Stimulated activated CD8-positive, alpha-beta memory T cell treated with anti-CD3 and anti-CD28 coated beads, Interleukin-2, amount 100 ng/mL, for 48 hours (primary cell): ENCODE measurements around the gene AMOTL2.

Source experiments
- DNase-seq, 2 donors: peaks; one replicate each; pipeline ENCODE4 v3.0.0-alpha.2; 2020; ENCODE audit warnings: low read depth in 2 of 2

Gene AMOTL2

DNA sequence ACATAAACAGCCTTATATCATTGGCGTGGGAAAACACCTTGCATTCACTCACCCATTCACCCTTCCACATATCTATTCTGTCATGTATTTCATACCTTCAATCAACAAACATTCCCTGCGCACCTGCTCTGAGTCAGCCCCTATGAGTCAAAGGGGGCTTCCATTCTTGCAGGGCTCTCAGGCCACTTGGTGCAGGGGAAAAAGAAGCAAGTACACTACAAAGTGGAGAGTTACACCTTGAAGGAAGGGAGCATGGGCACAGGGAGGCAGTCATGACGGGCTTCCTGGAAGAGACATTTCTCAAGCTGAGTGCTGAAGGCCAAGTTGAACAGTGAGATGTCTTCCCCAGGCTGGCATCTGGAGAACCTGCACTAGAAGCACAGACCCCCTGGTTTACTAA lies 4.6 kb upstream of the AMOTL2 start:
- no peak for DNase-seq

DNA sequence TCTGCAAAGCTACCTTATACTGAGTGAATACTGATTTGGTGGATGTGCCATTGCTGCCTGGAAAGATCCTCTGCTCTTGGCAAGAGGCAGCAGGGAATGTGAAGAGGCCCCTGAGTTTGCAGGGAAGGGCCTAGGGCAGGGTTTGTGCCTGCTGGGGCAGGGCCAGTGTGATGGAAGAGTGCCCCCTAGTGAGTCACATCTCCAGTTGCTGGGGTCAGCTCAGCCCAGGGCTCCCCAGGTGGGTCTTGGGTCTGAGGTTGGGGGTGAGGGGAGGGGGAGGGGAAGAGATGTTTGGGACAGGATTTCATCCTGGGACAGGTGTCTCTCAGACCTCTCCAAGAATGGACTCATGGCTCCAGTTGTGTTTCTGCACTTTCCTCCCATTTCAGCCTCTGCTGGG lies 4.1 kb upstream of the AMOTL2 start:
- DNase-seq = no peak

DNA sequence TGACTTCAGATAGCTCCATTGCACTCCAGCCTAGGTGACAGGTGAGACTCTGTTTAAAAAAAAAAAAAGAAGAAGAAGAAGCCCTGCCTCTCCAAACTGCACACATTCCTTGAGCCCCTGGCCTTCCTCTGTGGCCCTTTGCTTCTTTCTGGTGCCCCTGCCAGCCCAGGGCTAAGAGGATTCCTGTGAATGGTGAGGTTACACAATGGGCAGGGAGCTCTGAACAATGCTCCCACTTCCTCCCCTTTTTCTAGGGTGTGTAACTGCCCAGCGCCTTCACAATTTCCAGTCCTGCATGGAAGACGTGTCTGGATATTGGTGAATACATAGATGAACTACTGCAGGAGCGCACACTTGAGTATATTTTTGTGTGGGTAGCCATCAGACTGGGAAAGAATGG lies 3.6 kb upstream of the AMOTL2 start:
- DNase-seq = no peak

DNA sequence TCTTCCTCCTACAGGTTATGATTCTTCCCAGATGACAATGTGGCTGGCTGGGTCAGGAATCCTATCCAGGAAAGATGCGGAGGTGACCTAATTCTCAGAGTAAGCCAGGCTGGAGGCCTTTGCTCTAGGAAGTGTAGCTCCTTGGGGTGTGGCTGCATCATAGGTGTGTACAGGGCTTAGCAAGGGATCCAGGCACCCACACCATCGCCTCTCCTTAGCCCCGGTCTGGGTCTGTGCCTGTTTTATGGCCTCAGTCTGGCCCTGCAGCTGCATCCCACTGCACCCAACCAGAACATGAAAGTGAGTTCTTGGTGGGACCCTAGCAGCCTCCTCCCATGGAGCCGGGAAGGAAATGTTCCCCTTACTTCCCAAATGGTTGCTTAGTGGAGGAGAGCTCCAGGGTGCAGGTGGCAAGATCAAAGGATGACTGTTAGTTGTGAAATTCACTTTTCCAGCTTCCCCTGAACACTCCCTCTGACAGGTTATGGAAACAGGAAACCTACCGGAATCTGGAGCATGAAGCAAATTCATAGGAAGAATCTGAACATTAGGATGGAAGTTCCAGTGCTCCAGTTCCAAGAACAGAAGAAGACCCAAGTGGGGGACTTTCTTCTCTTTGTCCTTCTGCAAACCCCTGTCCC lies 2.7 kb upstream of the AMOTL2 start:
- no peak for DNase-seq

DNA sequence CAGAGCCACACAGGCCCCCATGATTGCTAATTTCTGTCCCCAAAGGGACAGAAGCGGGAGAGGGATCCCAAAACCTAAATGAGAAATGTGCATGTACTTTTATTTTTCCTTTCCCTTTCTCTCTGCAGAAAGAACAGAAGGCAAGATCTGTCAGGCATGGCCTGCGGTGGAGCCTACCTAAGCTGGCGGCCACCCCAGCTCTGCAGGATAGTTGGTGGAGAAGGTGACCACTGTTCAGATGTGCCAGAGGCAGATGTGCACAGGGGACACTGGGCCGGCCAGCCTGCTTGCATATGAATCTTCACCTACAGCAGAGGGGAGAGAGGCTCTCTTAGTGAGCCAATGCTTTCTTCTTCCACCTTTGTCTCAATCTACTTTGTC lies 2.1 kb upstream of the AMOTL2 start:
- DNase-seq = no peak

DNA sequence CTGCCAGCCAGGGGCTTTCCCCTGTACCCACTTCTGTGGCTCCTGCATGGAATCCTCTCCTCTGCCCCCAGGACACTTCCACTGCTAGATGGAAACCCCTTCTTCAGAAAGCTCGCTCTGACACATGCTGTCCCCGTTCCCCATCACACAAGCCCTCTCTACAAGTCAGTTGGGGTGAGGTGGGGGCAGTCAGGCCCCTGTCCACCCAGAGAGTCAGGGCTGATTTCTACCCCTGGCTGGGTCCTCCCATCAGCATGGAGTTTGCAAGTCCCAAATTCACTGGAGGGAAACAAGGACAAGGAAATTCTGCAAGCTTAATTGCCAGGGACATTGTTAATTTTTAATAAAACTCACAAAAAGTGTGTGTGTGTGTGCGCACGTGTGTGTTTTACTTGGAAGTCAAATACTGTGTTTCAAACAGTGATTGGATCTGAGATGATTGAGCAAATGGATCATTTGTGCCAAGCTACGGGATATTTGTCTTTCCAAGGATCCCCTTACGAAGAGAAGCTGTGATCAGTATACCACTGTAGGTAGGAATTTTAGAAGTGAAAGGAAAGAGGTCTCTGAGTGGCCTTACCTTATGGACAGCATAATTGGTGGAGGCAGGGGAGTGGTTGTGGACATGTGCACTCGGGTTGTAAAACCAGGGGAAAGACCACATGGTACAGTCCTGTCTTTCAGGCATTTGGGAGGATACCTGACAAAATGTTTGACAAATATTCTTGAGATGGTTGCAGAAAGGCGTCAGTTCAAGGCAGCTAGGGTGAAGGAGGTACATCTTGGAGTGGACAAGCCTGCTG lies 1.5 kb upstream of the AMOTL2 start:
- DNase-seq = no peak

DNA sequence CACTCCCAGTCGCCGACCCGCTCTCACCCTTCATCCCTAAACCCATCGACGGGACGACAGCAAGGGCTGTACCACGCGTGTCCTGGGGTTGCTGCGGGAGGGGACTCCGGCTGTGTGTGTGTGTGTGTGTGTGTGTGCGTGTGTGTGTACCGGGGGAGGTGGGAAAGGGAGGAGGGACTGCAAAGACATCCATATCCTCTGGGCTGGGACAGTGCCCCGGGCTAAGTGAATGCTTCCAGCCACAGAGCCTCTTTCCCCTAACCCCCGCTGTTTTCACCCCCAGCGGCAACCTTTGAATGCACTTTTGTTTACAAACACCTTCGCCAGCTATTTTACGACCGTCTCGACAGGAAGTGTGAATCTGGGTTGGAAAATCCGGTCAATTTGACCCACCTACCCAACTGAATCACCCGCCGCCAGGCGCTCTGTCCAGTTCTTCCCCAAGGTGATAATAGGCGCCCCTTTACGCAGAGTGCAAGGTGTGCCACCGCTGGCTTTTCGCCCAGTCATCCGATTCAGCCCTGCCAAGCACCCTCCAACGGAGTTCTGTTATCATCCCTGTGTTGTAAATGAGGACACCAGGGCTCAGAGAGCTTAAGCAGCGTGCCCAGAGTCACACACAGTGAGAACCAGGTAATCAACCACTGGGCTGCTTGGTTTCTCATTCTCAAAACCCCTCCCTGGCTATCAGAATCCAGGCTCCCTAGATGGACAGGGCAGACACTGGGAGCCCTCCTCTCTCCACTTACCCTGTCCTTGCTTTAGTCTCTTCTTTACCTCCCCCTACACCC lies 739 bp upstream of the AMOTL2 start:
- DNase-seq = no peak

DNA sequence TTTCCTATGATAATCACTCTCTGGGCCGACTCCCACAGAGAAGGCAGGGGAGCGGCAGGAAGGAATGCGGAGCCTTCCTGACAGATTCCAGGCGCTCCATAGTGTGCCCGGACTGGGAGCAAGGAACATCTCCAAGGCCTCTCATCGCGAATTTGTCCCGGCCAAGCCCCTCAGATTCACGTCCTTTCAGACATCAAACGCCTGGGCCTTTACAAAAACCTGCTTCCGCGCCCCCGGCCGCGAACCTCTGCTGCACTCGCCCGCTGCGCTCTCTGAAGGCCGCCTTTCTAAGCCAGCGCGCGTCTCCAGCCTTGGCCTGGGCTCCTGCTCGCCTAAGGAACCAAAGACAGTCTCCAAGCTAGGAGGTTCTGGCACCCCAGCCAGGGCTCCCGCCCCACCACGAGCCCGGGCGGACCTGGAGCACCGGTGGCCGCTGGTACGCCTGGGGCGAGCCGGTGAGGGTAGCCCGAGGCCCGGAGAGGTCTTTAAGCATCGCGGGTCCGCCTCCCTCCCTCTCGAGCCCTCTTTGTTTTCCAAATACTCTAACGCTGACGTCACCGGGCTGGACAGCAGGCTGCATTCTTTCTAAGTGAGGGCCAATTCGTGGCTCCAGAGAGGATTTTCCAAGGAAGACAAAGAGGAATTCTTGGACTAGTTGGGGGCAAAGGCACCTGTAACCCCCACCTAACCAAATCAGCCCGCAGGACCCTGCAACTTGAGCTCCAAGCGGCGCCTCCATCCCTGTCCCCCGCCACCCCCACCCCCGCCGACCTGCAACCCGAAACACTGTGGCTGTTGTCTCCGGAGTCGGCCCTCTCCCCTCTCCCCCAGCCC lies 759 bp downstream of the AMOTL2 start:
- DNase-seq = no peak

DNA sequence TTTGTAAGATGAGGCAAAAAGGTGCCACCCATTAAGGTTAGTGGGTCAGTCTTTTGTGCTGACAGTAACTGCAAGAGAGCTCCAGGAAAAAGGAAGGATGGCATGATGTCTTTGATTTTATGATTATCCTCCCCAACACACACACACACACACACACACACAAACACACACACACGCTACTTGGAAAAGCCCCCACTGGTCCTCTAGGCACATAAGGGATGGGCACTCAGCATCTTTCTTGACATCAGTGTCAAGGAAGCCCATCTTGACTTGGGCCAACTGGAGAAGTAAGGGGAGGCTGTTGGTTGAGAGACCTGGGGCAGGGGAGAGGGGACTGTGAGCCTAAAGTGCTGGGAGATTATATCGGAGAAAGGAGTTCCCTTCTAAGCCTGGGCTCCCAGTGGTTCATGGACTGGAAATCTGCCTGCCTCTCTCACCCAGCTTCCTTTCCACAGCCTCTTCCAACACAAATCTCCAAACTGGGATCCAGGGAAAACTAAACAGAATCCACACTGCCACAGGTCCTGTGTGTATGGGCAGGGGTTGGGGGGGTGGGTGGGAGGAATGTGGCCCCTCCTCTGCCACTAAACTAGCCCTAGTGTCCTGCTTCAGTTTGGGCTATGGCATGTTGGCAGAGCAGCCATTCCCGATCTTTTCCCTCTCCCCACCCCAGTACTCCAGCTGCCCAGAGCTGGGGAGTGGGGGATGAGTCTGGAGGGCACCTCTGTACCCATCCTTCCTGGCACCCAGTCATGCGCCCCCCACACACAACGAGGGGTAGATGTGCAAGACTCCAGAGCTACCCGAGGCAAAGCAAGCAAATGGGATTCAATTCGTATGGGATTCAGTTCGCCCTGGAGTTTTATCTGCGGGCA lies 1.6 kb downstream of the AMOTL2 start:
- no peak for DNase-seq

DNA sequence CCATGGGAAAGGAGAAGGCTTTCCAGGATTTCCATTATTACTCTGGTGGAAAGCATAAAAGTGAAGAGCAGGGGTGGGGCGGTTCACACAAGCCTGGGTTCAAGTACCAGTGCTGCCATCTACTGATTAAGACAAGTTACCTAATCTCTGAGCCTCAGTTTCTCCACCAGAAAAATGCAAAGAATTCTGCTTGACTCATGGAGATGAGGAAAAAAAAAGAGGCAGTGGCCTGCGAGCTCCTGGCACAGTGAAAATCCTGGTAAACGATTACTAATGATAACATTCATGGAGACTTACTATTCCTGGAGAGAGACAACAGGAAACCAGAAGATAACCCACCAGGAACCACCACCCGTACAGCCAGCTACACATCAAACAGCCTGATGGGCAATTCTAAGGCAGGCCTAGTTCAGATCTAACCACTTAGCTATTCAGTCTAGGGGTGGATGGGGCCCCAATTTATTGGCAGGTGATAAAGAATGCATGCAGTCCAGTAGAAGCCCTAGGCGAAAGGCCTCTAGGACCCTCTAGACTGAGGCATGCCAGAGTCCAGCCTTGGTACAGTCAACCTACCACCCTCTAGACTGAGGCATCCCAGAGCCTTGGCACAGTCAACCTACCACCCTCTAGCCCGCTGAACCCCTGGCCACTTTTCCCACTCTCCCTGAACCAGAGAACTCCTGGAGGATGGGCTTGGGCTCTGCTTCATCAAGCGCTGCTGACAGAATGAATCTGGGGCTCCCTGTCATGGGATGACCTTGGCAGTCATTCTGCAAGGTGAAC lies 2.5 kb downstream of the AMOTL2 start:
- DNase-seq = no peak

DNA sequence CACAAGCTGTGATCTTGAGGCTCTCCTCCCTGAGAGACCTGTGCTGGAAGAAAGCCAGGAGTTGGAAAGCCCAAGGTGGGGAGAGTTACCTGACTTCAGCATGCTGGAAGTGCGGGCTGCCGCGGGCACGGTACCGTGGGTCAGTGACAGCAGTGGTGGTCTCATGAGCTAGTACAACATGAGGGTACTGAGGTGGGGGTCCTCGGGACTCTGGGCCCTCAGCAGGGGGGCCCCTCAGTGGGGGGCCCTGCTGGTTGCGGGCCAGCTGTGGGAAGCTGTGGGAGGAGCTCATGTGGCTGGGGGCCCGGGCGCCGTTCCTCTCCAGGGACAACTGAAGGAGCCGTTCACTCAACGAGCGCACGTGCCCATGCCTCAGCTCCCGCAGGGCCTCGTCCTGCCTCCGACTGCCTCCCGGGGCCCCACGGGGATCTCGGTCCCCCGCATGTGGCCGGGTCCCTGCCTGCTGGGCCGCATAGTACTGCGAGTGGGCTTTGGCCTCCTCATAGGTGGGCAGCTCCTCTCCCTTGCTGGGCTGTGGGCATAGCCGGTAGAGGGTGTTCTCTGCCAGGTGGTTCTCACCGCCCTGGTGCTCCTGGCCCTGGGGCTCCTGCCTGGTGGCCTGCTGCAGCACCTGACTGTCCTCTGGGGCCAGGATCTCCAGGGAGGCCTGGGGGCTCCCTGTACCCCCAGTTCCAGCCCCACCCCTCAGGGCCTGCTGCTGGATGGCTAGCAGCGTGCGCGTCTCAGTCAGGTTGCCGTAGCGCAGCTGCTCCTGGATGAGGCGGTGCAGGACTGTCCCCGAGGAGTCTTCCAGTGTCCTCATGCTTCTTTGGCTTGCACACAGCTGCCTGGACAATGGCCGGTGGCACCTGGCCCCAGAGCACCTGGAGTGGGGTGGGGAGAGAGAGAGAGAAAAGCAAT lies 3.4 kb downstream of the AMOTL2 start:
- DNase-seq = no peak

DNA sequence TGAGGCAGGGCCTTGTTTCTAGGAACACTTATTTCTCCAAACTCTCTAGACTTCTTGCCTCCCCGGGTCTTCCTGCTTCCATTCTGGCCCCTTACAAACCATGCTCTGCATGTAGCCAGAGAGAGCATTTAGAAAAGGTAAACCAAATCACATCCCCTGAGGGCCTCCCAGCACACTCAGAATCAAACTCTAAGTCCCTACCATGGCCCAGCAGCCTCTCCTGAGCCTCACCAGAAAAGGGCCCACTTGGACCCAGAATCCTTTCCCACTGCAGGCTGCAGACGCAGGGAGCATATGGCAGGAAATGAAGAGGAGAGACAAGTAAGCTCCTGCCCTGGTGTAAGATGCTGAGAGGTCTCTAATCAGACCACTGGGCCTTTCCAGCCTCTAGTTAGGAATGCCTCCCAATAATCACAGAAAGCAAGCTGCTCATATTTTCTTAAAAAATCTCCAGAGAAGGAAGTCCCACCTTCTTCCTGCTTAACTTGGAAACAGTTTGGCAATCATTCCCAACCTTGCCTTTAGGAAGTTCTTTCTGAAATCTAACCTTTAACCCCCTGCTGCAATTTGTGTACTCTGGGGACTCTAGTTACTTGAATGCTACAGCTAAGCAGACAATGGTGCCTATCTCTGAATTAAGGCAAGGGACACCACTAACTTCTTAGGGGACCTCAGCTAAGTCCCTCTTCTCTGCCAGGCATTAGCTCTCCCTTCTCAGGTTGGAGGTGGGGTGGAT lies 4.2 kb downstream of the AMOTL2 start:
- no peak for DNase-seq

DNA sequence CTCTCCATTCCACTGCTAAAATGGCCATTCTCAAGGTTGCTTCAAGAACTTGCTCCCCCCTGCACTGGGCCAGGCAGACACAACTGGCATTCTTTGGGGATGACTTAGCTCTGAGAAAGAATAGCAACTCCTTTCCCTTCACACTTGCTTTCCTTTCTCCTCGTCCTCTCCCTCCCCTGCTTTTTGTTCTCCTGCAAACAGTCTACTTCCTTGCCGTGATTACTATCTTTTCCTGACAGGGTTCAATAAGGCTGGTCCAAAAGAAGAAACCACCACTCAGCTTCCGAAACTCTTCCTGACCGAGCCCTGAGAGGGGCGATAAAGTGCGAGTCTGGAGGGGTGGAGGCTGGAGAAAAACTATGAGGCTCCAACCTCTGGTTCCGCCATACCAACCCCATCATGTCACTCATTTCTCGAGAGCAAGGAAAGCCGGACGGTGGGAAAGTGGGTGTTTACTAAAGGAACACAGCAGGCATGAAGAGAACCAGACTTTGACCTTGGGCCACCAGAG lies 5.0 kb downstream of the AMOTL2 start:
- DNase-seq = no peak

DNA sequence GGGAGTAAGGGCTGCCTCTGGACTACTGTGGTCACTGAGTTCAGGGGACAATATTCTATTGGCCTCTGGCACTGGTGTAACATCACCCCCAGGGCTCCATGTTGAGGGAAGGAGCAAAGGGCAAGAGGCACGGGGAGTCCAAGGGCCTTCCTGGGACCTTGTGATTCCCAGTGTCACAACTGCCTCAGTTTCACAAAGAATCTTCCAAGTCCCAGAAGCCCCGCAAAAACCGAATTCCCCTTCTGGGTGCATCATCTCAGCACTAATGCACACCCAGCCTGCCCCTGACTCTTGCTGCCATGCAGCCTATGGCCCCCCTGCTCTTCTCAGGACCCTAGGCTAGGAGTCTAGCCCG lies 5.5 kb downstream of the AMOTL2 start:
- no peak for DNase-seq

DNA sequence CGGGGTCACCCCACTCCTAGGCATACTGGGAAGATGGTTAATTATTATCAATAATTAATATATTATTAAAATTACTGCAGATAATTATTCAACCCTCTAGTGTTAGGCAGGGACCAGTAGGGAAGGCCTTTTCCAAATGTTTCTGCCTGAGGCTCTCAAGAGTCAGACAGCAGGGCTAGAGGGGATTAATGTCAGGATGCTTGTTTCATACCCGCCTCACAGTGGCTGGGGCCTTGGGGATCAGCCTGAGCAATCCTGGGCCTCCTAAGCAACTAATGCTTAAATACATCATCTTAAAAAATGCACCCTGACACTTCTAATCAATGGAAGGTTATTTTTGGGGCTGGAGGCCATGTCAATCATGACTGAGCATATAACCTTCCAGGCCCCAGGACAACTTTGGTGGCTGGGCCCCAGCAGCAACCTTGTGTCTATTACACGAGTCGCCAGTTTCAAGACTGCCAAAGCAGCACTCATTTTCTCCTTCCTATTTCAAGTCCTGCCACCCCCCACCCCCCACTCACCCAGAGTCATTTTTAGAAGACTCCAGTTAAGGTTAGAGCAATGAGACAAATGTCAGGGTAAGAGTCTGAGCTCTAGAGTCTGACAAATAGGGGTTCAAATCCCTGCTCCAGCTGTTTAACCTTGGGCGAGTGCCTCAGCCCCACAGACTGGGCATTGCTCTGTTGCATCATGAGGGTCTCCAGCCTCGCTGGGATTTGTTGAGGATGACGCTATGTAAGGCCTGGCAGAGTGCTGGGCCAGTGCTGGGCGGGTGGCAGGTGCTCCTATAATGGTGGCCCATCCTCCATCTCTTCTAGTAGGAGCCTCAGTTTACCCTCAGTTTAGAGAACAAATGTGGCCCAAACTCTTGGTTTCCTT lies 6.1 kb downstream of the AMOTL2 start:
- DNase-seq = no peak

DNA sequence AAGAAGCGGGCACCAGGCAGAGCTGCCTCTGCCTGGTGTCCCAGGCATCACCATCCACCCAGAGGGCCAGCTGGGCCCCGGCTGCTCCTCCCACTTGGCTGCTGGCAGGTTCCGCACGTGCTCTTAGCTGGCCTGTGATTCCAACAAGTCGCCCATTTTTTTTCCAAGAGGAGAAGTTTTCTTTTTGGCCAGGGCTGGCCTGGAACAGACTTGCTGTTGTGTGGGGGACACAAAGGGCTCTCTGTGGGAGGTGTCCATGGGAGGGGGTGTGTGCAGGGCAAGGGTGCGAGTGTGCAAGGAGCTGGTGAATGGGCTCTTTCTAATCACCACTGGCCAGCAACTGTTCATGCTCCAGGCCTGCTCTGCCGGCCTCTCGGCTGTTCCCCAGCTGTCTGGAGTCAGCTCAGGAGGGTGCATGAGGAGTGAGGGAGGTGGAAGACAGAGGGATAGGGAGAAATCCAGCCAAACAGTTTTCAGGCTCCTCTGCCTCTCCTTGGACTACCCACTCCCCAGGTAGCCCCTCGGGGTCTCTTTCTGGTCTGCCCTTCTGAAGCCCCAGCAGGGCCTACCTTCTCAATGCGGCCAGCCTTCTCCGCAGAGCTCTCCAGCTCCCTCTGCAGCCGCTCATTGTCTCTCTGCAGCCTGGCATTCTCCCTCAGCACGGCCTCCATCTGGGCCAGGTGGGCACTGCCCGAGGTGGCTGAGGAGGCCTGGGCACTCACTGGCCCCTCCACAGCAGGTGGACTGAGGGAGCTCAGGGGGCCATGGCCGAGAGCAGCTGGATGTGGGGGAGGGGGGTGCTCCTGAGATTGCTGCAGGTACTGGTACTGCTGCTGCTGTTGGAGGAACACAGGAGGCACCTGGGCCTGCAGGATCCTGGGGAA lies 7.1 kb downstream of the AMOTL2 start:
- DNase-seq = no peak
